Fibroblast of lung (primary cell): Measurements from ENCODE around the gene MAGEA11. TPM values are rescaled to one million over a fixed set of nuclear protein-coding genes. Genes with fewer than 3 reads are reported as not detected.
"Not testable (repeated sequence)": the region's sequence is repeated elsewhere in the genome, so short reads cannot be mapped to it uniquely, and the experiment has no call there.

ENCODE experiments used
- DNase-seq, 2 donors: peaks; one replicate each; pipeline versions ENCODE4 v3.0.0 to v3.0.0-alpha.2; 2010; ENCODE audit warnings: low read depth in 2 of 2
- H2AFZ ChIP-seq: 2 replicates; pipeline ENCODE4 v1.5.1; 2012; ENCODE audit warnings: low read length, control low read depth, inconsistent platforms
- H3K27ac ChIP-seq: 2 replicates; pipeline ENCODE4 v1.5.1; 2011; ENCODE audit warnings: low read length, control low read depth; ENCODE audit not compliant: insufficient read depth
- H3K27me3 ChIP-seq: 2 replicates; pipeline ENCODE4 v1.5.1; 2011; ENCODE audit warnings: mild to moderate bottlenecking, low read length; ENCODE audit not compliant: control insufficient read depth, insufficient read depth
- H3K36me3 ChIP-seq: 2 replicates; pipeline ENCODE4 v1.5.1; 2011; ENCODE audit warnings: low read length; ENCODE audit not compliant: control insufficient read depth, insufficient read depth
- H3K4me1 ChIP-seq: 2 replicates; pipeline ENCODE4 v1.5.1; 2011; ENCODE audit warnings: low read length; ENCODE audit not compliant: control insufficient read depth, insufficient read depth; ENCODE audit errors: extremely low read depth
- H3K4me2 ChIP-seq: 2 replicates; pipeline ENCODE4 v1.5.1; 2011; ENCODE audit warnings: low read length, control low read depth; ENCODE audit not compliant: insufficient read depth; ENCODE audit errors: extremely low read depth
- H3K4me3 ChIP-seq, 4 experiments: fragments of 200-600 bp in 1 of 4; sonication (generic) in 1 of 4; replicated peaks in 1 of 4; 2 replicates each; pipeline ENCODE4 v1.5.1; 2011 to 2016; ENCODE audit warnings: low read length in 4 of 4, low read depth in 3 of 4, mild to moderate bottlenecking in 3 of 4, control low read depth in 2 of 4, inconsistent platforms in 1 of 4, mixed read lengths in 1 of 4; ENCODE audit not compliant: insufficient read depth in 1 of 4; ENCODE audit errors: control extremely low read depth in 1 of 4
- H3K79me2 ChIP-seq: 2 replicates; pipeline ENCODE4 v1.5.1; 2012; ENCODE audit warnings: mild to moderate bottlenecking, low read length, inconsistent platforms; ENCODE audit not compliant: control insufficient read depth, insufficient read depth
- H3K9ac ChIP-seq: 2 replicates; pipeline ENCODE4 v1.5.1; 2011; ENCODE audit warnings: mild to moderate bottlenecking, low read length, control low read depth; ENCODE audit not compliant: insufficient read depth
- H3K9me3 ChIP-seq: 2 replicates; pipeline ENCODE4 v1.5.1; 2012; ENCODE audit warnings: low read depth, low read length; ENCODE audit not compliant: control insufficient read depth, insufficient read depth
- H4K20me1 ChIP-seq: 2 replicates; pipeline ENCODE4 v1.5.1; 2011; ENCODE audit warnings: low read length; ENCODE audit not compliant: control insufficient read depth, insufficient read depth; ENCODE audit errors: extremely low read depth
- EZH2 ChIP-seq: IDR thresholded peaks from 2 replicates; pipeline ENCODE4 v1.5.1; 2012; ENCODE audit warnings: low read length, control low read depth, mild to moderate bottlenecking; ENCODE audit errors: missing control alignments
- polyA plus RNA-seq, 2 donors: library from polyadenylated mRNA; depleted of rRNA in 1 of 2; stranded (reverse) in 1 of 2; unstranded in 1 of 2; fragments of >200 nt; gene quantifications; 2 replicates each; pipeline ENCODE4 v1.2.1, GENCODE V29; 2011 to 2012; ENCODE audit warnings: missing spikeins in 1 of 2
- total RNA-seq: library from RNA; depleted of rRNA; stranded (reverse); fragments of >200 nt; gene quantifications from 2 replicates; pipeline ENCODE4 v1.2.1, GENCODE V29; 2014

The MAGEA11 gene
- total and polyA plus RNA-seq, 2 donors (not counting 1 experiment from before 2014, with no cell fraction given): not detected

DNA sequence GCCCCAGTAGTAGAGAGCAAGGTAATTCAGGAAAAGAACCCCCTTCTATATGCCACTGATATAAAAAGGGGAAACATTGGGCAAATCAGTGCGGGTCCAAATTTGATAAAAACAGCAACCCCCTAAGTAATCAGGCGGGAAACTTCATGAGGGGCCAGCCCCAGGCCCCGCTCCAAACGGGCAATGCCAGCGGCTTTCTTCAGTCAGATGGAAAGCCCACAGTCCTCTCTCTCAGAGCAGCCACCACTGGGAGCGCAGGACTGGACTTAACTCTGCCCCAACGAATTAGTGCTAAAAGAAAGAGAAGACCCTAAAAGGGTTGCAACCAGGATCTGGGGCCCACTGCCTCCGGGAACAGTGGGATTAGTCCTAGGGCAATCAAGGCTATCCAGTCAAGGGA, 9.9 kb downstream of the MAGEA11 start:
- Histone ChIP-seq H3K79me2 (no peaks in the 10 kb centered on the region), H2AFZ (no peak overlapping the region), H3K27ac (no peak overlapping the region), H3K27me3 (no peaks in the 10 kb centered on the region), H3K4me3 (no peak overlapping the region), H3K4me1 (no peaks in the 10 kb centered on the region), H3K36me3 (no peaks in the 10 kb centered on the region), H3K9ac (no peak overlapping the region), H4K20me1 (no peaks in the 10 kb centered on the region), H3K9me3 (no peaks in the 10 kb centered on the region), H3K4me2 (no peak overlapping the region)
- DNase-seq: no peak
- TF ChIP-seq EZH2: no peak

DNA sequence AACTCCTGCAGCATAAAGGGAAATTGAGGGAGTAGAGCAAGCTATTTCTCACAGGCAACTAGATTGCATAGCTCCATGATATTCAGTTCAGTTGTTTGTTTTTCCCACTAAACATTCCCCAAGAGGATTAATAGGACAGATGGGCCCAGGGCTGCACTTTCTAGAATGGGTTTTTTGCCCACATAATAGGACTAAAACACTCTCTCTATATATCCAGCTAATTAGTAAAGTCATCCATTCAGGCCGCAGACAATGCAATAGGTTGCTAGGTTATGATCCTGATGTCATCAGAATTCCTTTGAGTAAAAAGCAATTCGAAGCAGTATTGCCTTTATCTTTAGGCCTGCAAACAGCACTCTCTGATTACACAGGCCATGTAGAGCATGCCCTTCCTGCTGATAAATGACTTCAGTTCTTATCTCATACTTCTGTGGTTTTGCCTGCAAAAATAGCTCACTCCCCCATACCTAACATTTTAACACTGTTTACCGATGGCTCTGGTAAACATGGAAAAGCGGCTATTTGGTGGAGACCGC, 11.8 kb downstream of the MAGEA11 start:
- DNase-seq: not testable (repeated sequence)

DNA sequence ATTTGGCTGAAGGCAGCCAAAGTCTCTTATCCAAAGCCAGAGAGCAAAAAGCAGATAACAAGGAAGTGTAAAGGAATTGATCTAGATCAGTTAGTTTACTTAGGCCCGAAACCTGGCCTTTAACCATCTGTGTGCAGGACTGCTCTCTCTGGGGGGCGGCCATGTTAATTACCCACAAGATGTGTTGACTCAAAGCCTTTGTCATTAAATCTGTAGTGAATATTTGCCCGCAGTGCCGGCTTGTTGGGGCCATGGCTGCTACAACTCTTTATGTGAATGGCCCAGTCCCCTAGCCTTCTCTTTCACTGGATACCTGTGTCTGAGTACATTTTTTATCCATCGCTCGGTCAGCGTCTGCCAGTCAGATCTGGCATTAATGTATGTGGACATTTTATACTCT, 15.4 kb downstream of the MAGEA11 start:
- H3K79me2 ChIP-seq, H3K36me3 ChIP-seq, H3K9ac ChIP-seq, H2AFZ ChIP-seq, H3K4me3 ChIP-seq, DNase-seq, H3K4me2 ChIP-seq, H3K27ac ChIP-seq, H3K9me3 ChIP-seq, H3K4me1 ChIP-seq, H4K20me1 ChIP-seq, H3K27me3 ChIP-seq: not testable (repeated sequence)

More for the DNA sequence above, 11.8 kb downstream of the MAGEA11 start:
- not testable (repeated sequence) for H3K27me3 ChIP-seq, H3K4me1 ChIP-seq, H3K36me3 ChIP-seq, H3K4me3 ChIP-seq, H4K20me1 ChIP-seq, H3K9ac ChIP-seq, H3K79me2 ChIP-seq, H3K4me2 ChIP-seq, H2AFZ ChIP-seq, H3K9me3 ChIP-seq, H3K27ac ChIP-seq

DNA sequence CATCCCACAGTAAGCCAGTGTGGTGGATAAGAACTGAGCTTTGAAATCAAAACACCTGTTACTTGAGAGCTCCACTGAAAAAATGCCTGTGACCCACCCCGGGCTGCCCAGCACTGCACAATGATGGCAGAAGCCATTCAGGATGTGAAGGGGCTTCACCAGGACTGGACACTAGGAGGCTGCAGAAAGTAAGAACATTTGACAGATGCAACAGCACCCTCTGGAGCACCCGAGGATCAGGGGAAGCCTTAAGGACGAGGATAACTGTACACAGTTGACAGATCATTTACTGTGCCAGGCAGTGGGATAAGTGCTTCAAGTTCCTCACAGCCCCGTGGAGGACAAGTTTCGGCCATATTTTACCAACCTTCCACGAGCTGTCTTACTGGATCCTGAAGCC, 30.4 kb downstream of the MAGEA11 start:
- H3K36me3 ChIP-seq, H3K4me3 ChIP-seq: not testable (repeated sequence)

DNA sequence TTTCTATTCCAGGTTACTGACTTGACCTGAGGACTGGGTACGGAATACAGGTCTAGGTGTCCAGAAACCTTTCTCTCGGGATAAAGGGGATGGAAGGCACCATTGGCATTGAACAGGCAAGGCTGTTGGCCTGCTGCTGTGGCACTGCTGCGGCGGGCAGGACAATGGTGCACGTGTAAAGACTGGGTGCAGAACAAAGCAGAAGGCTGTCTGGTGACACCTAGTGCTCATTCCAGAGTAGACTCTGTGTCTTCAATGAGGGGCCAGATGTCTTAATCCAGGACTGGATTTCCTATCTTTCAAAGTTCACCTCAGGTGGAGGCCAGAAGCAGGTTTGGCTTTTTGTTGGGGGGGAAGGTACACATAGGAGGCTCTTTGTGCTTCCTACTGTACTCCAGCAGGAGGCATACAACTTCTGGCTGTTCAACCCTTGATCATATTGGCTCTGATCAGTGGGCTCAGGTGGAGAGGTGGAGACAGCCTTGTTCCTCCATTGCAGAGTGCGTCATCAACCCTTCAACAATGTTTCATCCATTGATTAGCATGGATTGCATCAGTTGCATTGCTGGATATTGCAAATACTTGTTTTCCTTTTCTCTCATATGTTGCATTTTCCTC, 34.6 kb downstream of the MAGEA11 start:
- not testable (repeated sequence) for H4K20me1 ChIP-seq, H3K27me3 ChIP-seq, H2AFZ ChIP-seq, DNase-seq, H3K79me2 ChIP-seq, H3K4me2 ChIP-seq, H3K4me1 ChIP-seq, H3K27ac ChIP-seq, H3K4me3 ChIP-seq, H3K9me3 ChIP-seq, H3K9ac ChIP-seq, H3K36me3 ChIP-seq

More for the DNA sequence above, 30.4 kb downstream of the MAGEA11 start:
- not testable (repeated sequence) for H3K9ac ChIP-seq, DNase-seq, H2AFZ ChIP-seq, H3K4me1 ChIP-seq, H3K27ac ChIP-seq, H3K27me3 ChIP-seq, H3K4me2 ChIP-seq, H3K79me2 ChIP-seq, H4K20me1 ChIP-seq, H3K9me3 ChIP-seq
